ENCODE measurements around the gene EHD4.

EHD4 gene

GRCh38 chr15:41933771-41934170 is 38.6 kb downstream of the EHD4 start:
- no peak for DNase-seq

- DNase-seq: no peak
These were observed 39.0 kb downstream of the EHD4 start for GRCh38 chr15:41933326-41933725.

DNA sequence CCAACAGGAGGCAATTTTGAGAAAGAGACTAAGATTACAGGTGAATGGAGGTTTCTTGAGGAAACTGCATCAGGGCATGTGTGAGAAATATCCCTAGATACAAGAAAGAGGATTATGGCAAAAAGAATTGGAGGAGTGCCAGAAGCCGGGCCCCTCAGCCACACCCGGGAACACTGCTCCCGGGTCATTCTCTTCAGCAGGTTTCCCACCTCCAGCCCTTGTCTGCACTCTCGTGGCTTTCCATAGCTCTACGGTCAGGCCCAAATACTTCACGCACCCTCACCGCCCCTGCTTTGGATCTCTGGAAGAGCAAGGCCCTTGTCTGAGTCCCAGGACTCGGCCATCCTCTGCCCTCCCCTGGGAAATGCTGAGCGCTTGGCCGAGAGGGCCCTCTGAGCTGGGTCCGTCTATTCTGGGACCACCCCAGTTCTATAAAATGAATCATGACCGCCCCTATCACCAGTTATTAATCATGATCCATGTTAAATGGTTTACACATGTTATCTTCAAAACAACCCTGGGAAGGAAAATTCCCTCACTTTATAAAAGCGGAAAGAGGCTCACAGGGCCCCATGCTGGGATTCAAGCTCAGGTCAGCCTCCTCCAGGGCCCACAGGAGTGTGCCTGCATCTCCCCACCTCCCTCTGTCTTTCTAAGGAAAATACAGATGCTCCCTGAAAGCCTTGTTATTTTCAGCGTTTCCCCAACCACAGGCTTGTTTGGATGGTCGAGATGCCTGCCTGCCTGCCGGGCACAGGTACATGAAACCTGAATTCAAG is 39.7 kb downstream of the EHD4 start:
- no peak for DNase-seq

DNA sequence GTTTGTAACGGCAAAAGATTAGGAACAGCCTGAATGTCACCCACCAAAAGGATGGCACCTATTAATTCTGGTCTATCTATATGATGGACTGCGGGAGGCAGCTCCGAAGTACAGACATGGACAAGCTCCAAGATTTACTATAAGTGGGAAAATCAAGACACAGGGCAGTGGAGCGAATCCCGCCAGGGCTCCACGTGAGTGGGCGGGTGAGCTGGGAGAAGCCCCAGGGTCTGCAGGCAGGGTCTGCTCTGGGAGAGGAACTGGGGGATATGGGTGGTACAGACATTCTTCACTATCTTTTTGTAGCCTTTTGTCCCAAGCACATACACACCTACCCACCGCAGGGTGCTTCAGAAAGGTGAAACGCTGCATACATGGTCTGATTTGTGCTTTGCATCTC is 40.3 kb downstream of the EHD4 start:
- DNase-seq: no peak

- no peak for DNase-seq
These were observed 41.5 kb downstream of the EHD4 start for GRCh38 chr15:41930867-41931222.

DNA sequence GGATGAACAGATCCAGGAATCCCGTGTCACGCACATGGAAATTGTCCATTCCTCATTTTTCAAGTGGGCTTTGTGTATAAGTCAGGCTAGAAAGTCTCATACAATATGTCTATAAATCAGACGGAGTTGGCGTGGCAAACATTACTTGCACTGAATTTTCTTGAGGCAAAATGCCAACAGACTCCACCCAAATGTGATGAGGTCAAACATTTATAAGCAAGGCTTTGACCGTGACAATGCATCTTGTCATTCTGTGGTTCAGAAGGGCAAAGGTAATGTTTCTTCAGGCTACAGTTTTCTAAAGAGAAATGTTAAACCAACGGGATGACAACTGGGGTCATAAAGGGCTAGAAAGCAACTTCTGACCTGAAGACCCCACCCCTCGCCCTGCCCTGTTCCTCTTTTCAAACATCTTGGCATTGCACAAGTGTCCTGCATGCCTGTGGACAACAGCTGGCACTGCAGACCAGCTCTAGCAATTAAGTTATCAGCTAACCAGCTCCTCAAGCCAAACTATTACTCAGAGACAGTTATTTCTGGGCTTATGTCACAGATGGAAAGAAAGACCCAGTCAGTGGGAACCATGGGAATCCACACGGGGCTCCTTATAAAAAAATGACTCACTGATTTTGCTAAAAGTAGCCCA is 42.0 kb downstream of the EHD4 start:
- no peak for DNase-seq

DNA sequence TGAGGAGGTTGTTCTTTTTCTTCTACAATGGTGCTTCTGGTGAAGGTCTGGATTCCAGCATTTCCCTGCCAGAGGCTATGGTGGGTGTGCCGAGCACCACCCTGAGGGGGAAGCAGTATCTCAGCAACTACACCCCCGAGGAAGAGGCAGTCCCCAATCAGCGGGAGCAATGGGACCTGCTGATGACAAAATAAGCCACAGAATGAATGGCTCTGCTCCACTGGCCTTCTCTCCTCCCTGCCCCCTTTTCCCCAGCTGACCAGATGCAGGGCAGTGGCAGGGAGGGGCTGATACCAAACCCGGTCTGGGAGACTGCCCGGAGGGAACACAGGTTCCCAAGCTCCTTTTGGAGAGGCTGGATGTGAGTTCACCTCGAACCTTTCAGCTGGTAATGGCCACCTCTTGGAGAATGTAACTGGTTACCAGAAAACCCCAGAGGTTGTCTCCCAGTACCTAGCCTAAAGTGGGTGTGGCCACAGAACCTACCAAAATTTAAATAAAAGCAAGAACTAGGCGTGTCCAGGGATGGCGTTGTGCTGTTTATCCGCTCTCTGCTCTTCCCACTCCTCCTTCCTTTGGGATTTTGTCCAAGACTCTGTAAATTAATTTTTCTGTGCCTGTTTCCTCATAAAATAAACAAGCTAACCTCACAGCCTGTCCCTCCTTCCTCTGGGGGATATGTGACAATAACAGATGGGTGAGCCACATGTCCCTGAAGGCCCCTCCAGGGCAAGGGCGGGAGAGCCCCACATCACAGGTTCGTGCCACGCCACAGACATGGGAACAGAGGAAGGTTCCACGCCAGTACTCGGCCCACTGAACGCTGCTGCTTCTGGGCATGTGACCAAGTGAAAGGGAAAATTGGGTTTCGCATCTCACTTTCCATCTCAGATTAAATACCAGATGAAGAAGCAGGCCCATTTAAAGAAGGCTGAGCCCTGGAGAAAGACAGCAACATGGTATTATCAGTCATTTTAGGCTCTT is 43.4 kb downstream of the EHD4 start:
- no peak for DNase-seq

DNA sequence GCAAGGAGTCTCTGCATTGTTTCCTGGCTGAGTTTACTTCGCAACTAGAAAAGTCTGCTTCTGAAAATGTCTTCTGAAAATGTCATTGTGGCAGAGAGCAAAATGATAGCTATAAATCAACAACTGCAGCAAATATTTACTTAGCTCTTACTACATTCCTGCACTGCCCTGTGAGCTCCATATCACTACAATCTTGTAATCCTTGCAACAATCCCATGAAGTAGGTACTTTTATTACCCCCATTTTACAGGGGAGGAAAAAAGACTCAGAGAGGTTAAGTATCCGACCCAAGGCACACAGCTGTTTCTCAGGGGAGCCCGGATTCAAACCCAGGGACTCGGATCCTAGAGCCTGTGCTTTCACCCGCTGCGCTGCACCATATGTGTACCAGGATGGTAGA is 44.3 kb downstream of the EHD4 start:
- no peak for DNase-seq

- no peak for DNase-seq
These were observed 44.8 kb downstream of the EHD4 start for GRCh38 chr15:41927536-41927935.

- no peak for DNase-seq
These were observed 45.9 kb downstream of the EHD4 start for GRCh38 chr15:41926185-41927056.

DNA sequence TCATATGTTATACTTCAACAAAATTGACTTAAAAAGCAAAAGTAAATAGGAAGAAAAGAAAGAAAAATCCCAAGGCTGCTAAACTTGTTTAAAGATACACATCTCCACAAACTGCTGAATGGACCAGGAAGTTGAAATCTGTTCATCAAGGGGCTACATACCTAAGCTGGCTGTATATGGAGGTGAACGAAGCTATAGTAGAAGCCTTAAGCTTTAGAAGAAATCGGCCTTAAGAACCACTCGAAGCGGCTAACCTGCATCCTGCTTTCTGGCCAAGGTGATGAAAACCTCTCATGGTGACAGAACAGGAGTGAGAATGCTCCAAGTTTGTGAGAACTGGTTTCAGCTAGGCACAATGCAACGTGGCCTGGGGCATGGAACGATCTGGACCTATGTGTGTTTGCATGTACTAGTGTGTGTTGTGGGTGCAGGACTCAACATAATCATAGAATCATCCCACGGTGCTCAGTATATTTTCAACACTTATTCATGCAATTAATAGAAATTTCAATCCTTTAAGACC is 47.2 kb downstream of the EHD4 start:
- DNase-seq: no peak

- no peak for DNase-seq
These were observed 48.9 kb downstream of the EHD4 start for GRCh38 chr15:41923401-41923997.

DNA sequence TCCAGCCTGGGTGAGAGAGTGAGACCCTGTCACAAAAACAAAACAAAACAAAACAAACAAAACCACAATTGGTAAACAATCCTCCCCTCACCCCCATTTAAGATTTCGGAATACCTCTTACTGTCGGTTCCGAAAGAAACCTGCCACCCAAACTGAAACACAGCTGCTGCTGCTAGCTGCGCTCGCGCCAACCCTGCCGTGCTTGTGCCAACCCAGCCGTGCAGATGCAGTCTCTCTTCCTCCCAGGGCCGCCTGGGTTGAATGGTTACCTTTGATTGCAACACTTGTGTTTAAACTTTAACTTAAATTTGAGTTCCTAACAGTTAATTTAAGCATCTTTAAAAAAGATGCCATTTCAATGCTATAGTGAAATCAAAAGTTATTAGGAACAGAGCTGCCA is 50.0 kb downstream of the EHD4 start:
- DNase-seq: no peak

GRCh38 chr15:41921639-41922038 is 50.7 kb downstream of the EHD4 start:
- no peak for DNase-seq

DNA sequence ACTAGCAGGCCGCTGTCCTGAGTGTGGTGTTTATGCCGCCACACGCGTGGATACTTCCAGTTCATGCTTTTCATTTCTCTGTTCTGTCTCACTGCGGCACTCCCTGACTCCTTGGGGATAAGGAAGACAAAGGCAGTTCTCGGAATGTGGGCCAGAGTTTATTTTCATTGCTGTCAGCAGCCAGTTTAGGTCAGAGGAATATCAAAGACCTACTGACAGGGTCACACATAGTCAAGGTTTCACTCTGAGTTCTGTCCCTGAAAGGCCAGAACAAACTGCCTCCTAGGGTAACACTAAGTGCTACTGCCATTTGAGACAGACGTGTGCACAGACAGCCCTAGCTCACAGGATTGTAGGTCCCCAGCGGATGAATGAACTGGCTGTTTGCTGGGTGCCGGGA is 51.2 kb downstream of the EHD4 start:
- no peak for DNase-seq

DNA sequence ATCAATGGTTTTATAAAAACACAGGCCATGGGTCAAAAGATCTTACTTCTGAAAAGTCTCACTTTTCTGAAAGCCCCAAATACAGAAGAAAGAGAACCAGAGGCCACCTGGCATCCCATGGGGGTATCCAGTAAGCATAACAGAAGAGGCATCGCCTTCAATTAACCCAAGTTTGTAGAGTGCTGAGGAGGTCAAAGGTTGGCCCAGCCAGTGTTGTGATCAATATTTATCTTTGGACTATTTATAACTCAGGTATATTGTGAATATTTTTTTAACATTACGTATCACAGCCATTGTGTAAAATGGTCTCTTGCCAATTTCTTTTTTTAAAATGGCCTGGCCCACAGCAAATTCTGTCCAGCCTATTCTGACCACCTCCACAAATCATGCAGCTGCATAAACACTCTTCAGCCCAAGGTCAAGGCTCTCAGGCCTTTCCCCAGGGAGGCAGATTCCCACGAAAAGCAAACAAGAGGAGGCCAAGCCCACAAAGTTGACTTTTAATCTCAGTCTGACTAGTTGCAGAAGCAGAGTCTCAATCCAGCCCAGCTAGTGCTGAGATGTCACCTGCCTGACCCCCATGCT is 52.3 kb downstream of the EHD4 start:
- DNase-seq: no peak

DNA sequence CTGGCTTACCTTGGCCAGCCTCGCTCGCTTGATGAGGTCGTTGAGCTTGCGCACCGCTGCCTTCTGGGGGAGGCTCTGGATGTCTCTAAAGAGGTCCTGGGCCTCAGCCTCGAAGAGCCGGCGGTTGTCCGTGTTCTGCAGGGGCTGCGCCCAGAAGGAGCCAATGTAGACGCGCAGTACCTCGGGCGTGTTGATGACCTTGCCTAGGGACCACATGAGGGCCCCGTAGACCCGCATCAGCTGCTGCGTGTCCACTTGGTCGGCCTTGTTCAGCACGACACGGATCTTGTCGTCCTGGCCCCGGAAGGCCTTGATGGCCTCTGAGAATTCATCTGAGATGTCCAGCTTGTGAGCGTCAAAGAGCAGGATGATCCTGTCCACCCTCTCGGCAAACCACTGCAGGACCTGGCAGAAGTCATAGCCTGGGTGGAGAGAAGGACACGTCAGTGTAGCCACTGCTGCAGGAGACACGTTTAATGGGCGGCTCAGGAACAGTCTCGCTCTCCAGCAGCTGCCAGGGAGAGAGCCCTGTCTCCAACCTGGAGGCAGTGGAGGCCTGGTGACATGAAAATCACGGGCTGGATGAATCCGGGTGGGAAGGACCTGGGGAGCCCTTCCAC is 53.0 kb downstream of the EHD4 start:
- no peak for DNase-seq

- DNase-seq: no peak
These were observed 53.7 kb downstream of the EHD4 start for GRCh38 chr15:41918506-41919126.

GRCh38 chr15:41917767-41918430 is 54.5 kb downstream of the EHD4 start:
- no peak for DNase-seq
